ENCODE data around the gene RNF186. TPM values are rescaled to one million over a fixed set of nuclear protein-coding genes. Genes with fewer than 3 reads are reported as not detected.

RNF186 gene
- total and polyA plus RNA-seq, 9 donors = 0.29 to 0.72 TPM; not detected in 7

GRCh38 chr1:19813643-19813960 lies 1.5 kb downstream of the RNF186 start:
- Histone ChIP-seq H3K27me3 (ENCODE audit: control insufficient read depth, insufficient read depth, low read length) (peaks cover 6% of the 10 kb centered on the region), H3K4me1 (ENCODE audit: control insufficient read depth, insufficient read depth, low read length) (peaks cover 18% of the 10 kb centered on the region), H3K27ac (ENCODE audit: low read length) (no peak overlapping the region), H3K9me3 (replicated peaks; ENCODE audit: control insufficient read depth, low read depth, low read length) (peaks cover 3% of the 10 kb centered on the region), H3K36me3 (ENCODE audit: control insufficient read depth, insufficient read depth, low read length) (no peaks in the 10 kb centered on the region), H3K4me3 (ENCODE audit: low read length) (no peak overlapping the region)
- WGBS (ENCODE audit: insufficient coverage) = no CpG with 5 or more reads among the region's 4 CpGs
- DNase-seq = no peak

GRCh38 chr1:19812875-19813642 lies 2.0 kb downstream of the RNF186 start:
- Histone ChIP-seq H3K27ac (ENCODE audit: low read length) (no peak overlapping the region), H3K27me3 (ENCODE audit: control insufficient read depth, insufficient read depth, low read length) (peaks cover 6% of the 10 kb centered on the region), H3K36me3 (ENCODE audit: control insufficient read depth, insufficient read depth, low read length) (no peaks in the 10 kb centered on the region), H3K4me1 (ENCODE audit: control insufficient read depth, insufficient read depth, low read length) (peaks cover 18% of the 10 kb centered on the region), H3K9me3 (replicated peaks; ENCODE audit: control insufficient read depth, low read depth, low read length) (peaks cover 3% of the 10 kb centered on the region), H3K4me3 (ENCODE audit: low read length) (no peak overlapping the region)
- WGBS (ENCODE audit: insufficient coverage) = 84% methylated on average over 4 of the region's 15 CpGs
- no peak for DNase-seq

GRCh38 chr1:19811206-19811851 lies 3.8 kb downstream of the RNF186 start:
- no peaks in the 10 kb centered on the region for H3K36me3 ChIP-seq (ENCODE audit: control insufficient read depth, insufficient read depth, low read length)
- 65% methylated on average over 4 of the region's 5 CpGs for WGBS (ENCODE audit: insufficient coverage)
- H3K27me3 ChIP-seq (ENCODE audit: control insufficient read depth, insufficient read depth, low read length) = peaks cover 6% of the 10 kb centered on the region
- peaks cover 3% of the 10 kb centered on the region for H3K9me3 ChIP-seq (replicated peaks; ENCODE audit: control insufficient read depth, low read depth, low read length)
- no peak overlapping the region for H3K27ac ChIP-seq (ENCODE audit: low read length)
- peaks cover 17% of the 10 kb centered on the region for H3K4me1 ChIP-seq (ENCODE audit: control insufficient read depth, insufficient read depth, low read length)
- no peak for DNase-seq
- H3K4me3 ChIP-seq (ENCODE audit: low read length) = no peak overlapping the region

GRCh38 chr1:19809044-19809750 lies 5.9 kb downstream of the RNF186 start:
- no peak overlapping the region for H3K27ac ChIP-seq (ENCODE audit: low read length)
- H3K9me3 ChIP-seq (replicated peaks; ENCODE audit: control insufficient read depth, low read depth, low read length) = peaks cover 3% of the 10 kb centered on the region
- H3K36me3 ChIP-seq (ENCODE audit: control insufficient read depth, insufficient read depth, low read length) = no peaks in the 10 kb centered on the region
- peaks cover 6% of the 10 kb centered on the region for H3K27me3 ChIP-seq (ENCODE audit: control insufficient read depth, insufficient read depth, low read length)
- 76% methylated on average over 10 of the region's 13 CpGs for WGBS (ENCODE audit: insufficient coverage)
- DNase-seq = no peak
- no peaks in the 10 kb centered on the region for H3K4me1 ChIP-seq (ENCODE audit: control insufficient read depth, insufficient read depth, low read length)
- H3K4me3 ChIP-seq (ENCODE audit: low read length) = no peak overlapping the region

GRCh38 chr1:19808351-19808750 lies 6.7 kb downstream of the RNF186 start:
- no peaks in the 10 kb centered on the region for H3K36me3 ChIP-seq (ENCODE audit: control insufficient read depth, insufficient read depth, low read length)
- no peak overlapping the region for H3K4me3 ChIP-seq (ENCODE audit: low read length)
- H3K27ac ChIP-seq (ENCODE audit: low read length) = no peak overlapping the region
- H3K4me1 ChIP-seq (ENCODE audit: control insufficient read depth, insufficient read depth, low read length) = no peaks in the 10 kb centered on the region
- H3K27me3 ChIP-seq (ENCODE audit: control insufficient read depth, insufficient read depth, low read length) = peaks cover 6% of the 10 kb centered on the region
- DNase-seq = no peak
- WGBS (ENCODE audit: insufficient coverage) = 100% methylated on average over 1 of the region's 7 CpGs
- peaks cover 3% of the 10 kb centered on the region for H3K9me3 ChIP-seq (replicated peaks; ENCODE audit: control insufficient read depth, low read depth, low read length)

GRCh38 chr1:19804831-19805251 lies 10.2 kb downstream of the RNF186 start:
- H3K27ac ChIP-seq (ENCODE audit: low read length) = no peak overlapping the region
- peaks cover 3% of the 10 kb centered on the region for H3K9me3 ChIP-seq (replicated peaks; ENCODE audit: control insufficient read depth, low read depth, low read length)
- no peak overlapping the region for H3K4me3 ChIP-seq (ENCODE audit: low read length)
- H3K27me3 ChIP-seq (ENCODE audit: control insufficient read depth, insufficient read depth, low read length) = peaks cover 13% of the 10 kb centered on the region
- H3K36me3 ChIP-seq (ENCODE audit: control insufficient read depth, insufficient read depth, low read length) = no peaks in the 10 kb centered on the region
- WGBS (ENCODE audit: insufficient coverage) = 100% methylated on average over 3 of the region's 6 CpGs
- DNase-seq = peak; percentile 8
- H3K4me1 ChIP-seq (ENCODE audit: control insufficient read depth, insufficient read depth, low read length) = no peaks in the 10 kb centered on the region

- Histone ChIP-seq H3K4me1 (ENCODE audit: control insufficient read depth, insufficient read depth, low read length) (peaks cover 7% of the 10 kb centered on the region), H3K4me3 (ENCODE audit: low read length) (no peak overlapping the region), H3K27me3 (ENCODE audit: control insufficient read depth, insufficient read depth, low read length) (peaks cover 13% of the 10 kb centered on the region), H3K36me3 (ENCODE audit: control insufficient read depth, insufficient read depth, low read length) (no peaks in the 10 kb centered on the region), H3K9me3 (replicated peaks; ENCODE audit: control insufficient read depth, low read depth, low read length) (no peaks in the 10 kb centered on the region), H3K27ac (ENCODE audit: low read length) (no peak overlapping the region)
- 25% methylated on average over 7 of the region's 7 CpGs for WGBS (ENCODE audit: insufficient coverage)
- DNase-seq = no peak
Measured at GRCh38 chr1:19802269-19802668, 12.8 kb downstream of the RNF186 start.

- H3K4me1 ChIP-seq (ENCODE audit: control insufficient read depth, insufficient read depth, low read length) = peaks cover 7% of the 10 kb centered on the region
- H3K27ac ChIP-seq (ENCODE audit: low read length) = peak overlapping the region; percentile 3
- H3K9me3 ChIP-seq (replicated peaks; ENCODE audit: control insufficient read depth, low read depth, low read length) = no peaks in the 10 kb centered on the region
- 2% methylated on average over 13 of the region's 33 CpGs for WGBS (ENCODE audit: insufficient coverage)
- peaks cover 13% of the 10 kb centered on the region for H3K27me3 ChIP-seq (ENCODE audit: control insufficient read depth, insufficient read depth, low read length)
- DNase-seq = peak; percentile 61
- no peaks in the 10 kb centered on the region for H3K36me3 ChIP-seq (ENCODE audit: control insufficient read depth, insufficient read depth, low read length)
- peak overlapping the region; percentile 52 for H3K4me3 ChIP-seq (ENCODE audit: low read length)
Measured at GRCh38 chr1:19800076-19800804, 14.8 kb downstream of the RNF186 start.

GRCh38 chr1:19799230-19800075 lies 15.6 kb downstream of the RNF186 start, which contains the start of gene TMCO4:
Gene TMCO4 (minus strand): TSS chr1:19799916. CDS start chr1:19780758, 19,158 bp downstream.
- peak; percentile 46 for DNase-seq
- no peaks in the 10 kb centered on the region for H3K36me3 ChIP-seq (ENCODE audit: control insufficient read depth, insufficient read depth, low read length)
- peaks cover 7% of the 10 kb centered on the region for H3K4me1 ChIP-seq (ENCODE audit: control insufficient read depth, insufficient read depth, low read length)
- H3K27me3 ChIP-seq (ENCODE audit: control insufficient read depth, insufficient read depth, low read length) = peaks cover 13% of the 10 kb centered on the region
- WGBS (ENCODE audit: insufficient coverage) = 3% methylated on average over 65 of the region's 70 CpGs
- H3K9me3 ChIP-seq (replicated peaks; ENCODE audit: control insufficient read depth, low read depth, low read length) = no peaks in the 10 kb centered on the region
- H3K4me3 ChIP-seq (ENCODE audit: low read length) = peak within 1 kb of the TSS; percentile 52
- peak within 1 kb of the TSS; percentile 3 for H3K27ac ChIP-seq (ENCODE audit: low read length)

All from muscle of leg (tissue), 11 donors.